Coronary artery (tissue), 2 donors: ENCODE results near the gene MAMSTR.
"Not testable (repeated sequence)": the region's sequence is repeated elsewhere in the genome, so short reads cannot be mapped to it uniquely, and the experiment has no call there.

Experiments used
- DNase-seq: peaks from one replicate; pipeline ENCODE4 v3.0.0-alpha.2; 2017; ENCODE audit warnings: low spot score
- H3K27ac ChIP-seq, 2 donors: fragments of 200-600 bp; sonication (generic); one replicate each; pipeline ENCODE4 v1.5.1; 2016 to 2019
- H3K4me3 ChIP-seq: fragments of 200-600 bp; sonication (generic); 2 replicates; pipeline ENCODE4 v1.5.1; 2016; ENCODE audit warnings: mild to moderate bottlenecking, moderate library complexity
- CTCF ChIP-seq: fragments of 200-600 bp; sonication (generic); IDR thresholded peaks from one replicate; pipeline ENCODE4 v1.5.1; 2019; ENCODE audit warnings: antibody characterized with exemption

The MAMSTR gene

GRCh38 chr19:48719263-48720171 lies at the start of gene MAMSTR:
Gene MAMSTR, minus strand, starts transcription at chr19:48719725. Its CDS starts 694 bp downstream, at chr19:48719031.
- peak within 1 kb of the TSS; percentile 79 for H3K4me3 ChIP-seq
- peak within 1 kb of the TSS; percentile 51 to 95 for H3K27ac ChIP-seq
- no peak for TF ChIP-seq CTCF
- no peak for DNase-seq

GRCh38 chr19:48768994-48769713 lies 49.6 kb upstream of the MAMSTR start:
- Histone ChIP-seq H3K4me3 (no peak overlapping the region), H3K27ac (no peak overlapping the region)
- no peak for DNase-seq
- no peak for TF ChIP-seq CTCF

GRCh38 chr19:48768171-48768753 lies 48.7 kb upstream of the MAMSTR start:
- H3K27ac ChIP-seq, DNase-seq, H3K4me3 ChIP-seq: not testable (repeated sequence)

- not testable (repeated sequence) for DNase-seq, H3K4me3 ChIP-seq
Observed at GRCh38 chr19:48765816-48766215, 46.3 kb upstream of the MAMSTR start.

GRCh38 chr19:48760504-48761205 lies 41.1 kb upstream of the MAMSTR start:
- no peak overlapping the region for H3K4me3 ChIP-seq
- H3K27ac ChIP-seq = no peak overlapping the region
- no peak for DNase-seq
- no peak for TF ChIP-seq CTCF

More at GRCh38 chr19:48765816-48766215, 46.3 kb upstream of the MAMSTR start:
- H3K27ac ChIP-seq = not testable (repeated sequence)

- Histone ChIP-seq H3K27ac (no peak overlapping the region), H3K4me3 (no peak overlapping the region)
- no peak for DNase-seq
- TF ChIP-seq CTCF = no peak
Observed at GRCh38 chr19:48757741-48758144, 38.2 kb upstream of the MAMSTR start.

- Histone ChIP-seq H3K4me3 (no peak overlapping the region), H3K27ac (no peak overlapping the region)
- DNase-seq = no peak
- TF ChIP-seq CTCF = no peak
Observed at GRCh38 chr19:48757089-48757675, 37.7 kb upstream of the MAMSTR start.
